ENCODE data around the gene NME1.

NME1 gene

DNA sequence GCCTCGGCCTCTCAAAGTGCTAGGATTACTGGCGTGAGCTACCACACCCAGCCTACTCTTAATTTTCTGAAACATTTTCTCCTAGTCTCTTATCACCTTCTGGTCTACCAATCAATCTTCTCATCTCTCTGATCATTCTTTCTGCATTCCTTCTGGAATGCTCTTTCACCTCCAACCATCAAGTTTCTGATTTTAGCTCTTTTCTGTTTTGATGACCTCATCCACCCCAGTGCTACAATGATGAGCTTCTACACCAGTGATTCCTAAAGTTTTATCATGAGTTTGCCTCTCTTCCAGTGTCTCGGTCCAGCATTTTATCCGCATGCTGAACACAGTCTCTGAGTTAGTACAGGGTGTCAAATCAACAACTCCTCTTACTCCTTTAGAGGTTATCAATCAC is 44.4 kb downstream of the NME1 start:
- no peak for DNase-seq

GRCh38 chr17:51200295-51200694 is 46.9 kb downstream of the NME1 start:
- no peak for DNase-seq

DNA sequence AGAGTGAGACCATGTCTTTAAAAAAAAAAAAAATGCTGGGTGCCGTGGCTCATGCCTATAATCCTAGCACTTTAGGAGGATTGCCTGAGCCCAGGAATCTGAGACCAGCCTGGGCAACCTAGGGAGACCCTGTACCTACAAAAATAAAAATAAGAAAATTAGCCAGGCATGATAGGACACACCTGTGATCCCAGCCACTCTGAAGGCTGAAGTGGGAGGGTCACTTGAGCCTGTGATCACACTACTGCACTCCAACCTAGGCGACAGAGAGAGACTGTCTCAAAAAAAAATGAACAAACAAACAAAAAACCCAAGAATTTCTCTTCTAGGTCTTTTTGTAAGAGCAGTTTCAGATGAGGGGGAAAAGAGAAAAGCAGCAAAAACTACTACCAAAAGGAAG is 47.5 kb downstream of the NME1 start:
- no peak for DNase-seq

DNA sequence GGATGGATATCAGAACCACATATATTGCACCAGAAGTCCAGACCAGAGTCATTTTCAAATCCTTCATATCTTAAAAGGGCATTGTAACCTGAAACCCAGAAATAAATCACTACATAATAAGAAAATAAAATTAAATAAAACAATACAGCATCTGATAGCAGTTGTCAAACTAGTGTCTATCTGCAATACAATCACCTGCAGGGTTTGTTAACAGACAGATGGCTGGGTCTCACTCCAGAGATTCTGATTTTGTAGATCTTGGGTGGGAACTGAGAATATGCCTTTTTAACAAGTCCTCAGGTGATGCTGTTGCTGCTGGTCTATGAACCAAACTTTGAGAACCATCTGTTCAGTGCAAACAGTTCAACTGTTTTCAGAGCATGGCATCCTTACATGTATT is 50.5 kb downstream of the NME1 start:
- DNase-seq: no peak

Data from left hindlimb (tissue), 1 donor.